Measurements from ENCODE around the gene ABLIM3.

GRCh38 chr5:149177339-149177843, 36.1 kb downstream of the ABLIM3 start:
- TF ChIP-seq SP1 (IDR thresholded peaks at IDR 0.05; ENCODE audit: low read depth): no peak
- TF ChIP-seq CTCF (IDR thresholded peaks at IDR 0.05 in 2 of 3, conservative IDR thresholded peaks at IDR 0.05 in 1 of 3; ENCODE audit: borderline replicate concordance in 1 of 3, insufficient read depth in 1 of 3, low read depth in 2 of 3, low read length in 2 of 3): no peak
- TF ChIP-seq MAX (IDR thresholded peaks at IDR 0.05): no peak
- TF ChIP-seq EZH2 (IDR thresholded peaks at IDR 0.05): no peak
- no peak for TF ChIP-seq YY1 (IDR thresholded peaks at IDR 0.05; ENCODE audit: extremely low read depth, insufficient replicate concordance, low read depth, low read length)

Measured in HCT116 (cell line).